Measurements from ENCODE around the gene NFATC2. TPM values are rescaled to one million over a fixed set of nuclear protein-coding genes. Genes with fewer than 3 reads are reported as not detected.

Gene NFATC2
- total and polyA plus RNA-seq, 2 experiments from 2014 or later, result 4.9 to 8.3 TPM

- WGBS (ENCODE audit: low lambda C conversion rate, missing lambda C conversion rate), result 68% methylated on average over 3 of the region's 3 CpGs
- Histone ChIP-seq H3K9me2 (replicated peaks; ENCODE audit: insufficient read depth) (no peaks in the 10 kb centered on the region), H3K36me3 (replicated peaks; ENCODE audit: insufficient read depth, low read depth) (no peaks in the 10 kb centered on the region)
Measured at GRCh38 chr20:51365670-51366069, 176.8 kb downstream of the NFATC2 start.

GRCh38 chr20:51363813-51364212 is 178.7 kb downstream of the NFATC2 start:
- no peaks in the 10 kb centered on the region for H3K4me1 ChIP-seq (ENCODE audit: insufficient read depth)
- peaks cover 3% of the 10 kb centered on the region for H3K9me3 ChIP-seq (ENCODE audit: low read depth)
- TF ChIP-seq EZH2phosphoT487 (IDR thresholded peaks at IDR 0.05; ENCODE audit: low read depth, severe bottlenecking, unreplicated experiment) (no peak), CTCF (IDR thresholded peaks at IDR 0.05; ENCODE audit: poor library complexity) (no peak), EZH2 (IDR thresholded peaks at IDR 0.05; ENCODE audit: borderline replicate concordance) (no peak)
- no peak overlapping the region for H2AFZ ChIP-seq
- H3K27me3 ChIP-seq, result no peaks in the 10 kb centered on the region
- no peak overlapping the region for H3K27ac ChIP-seq
- no peak for DNase-seq (ENCODE audit: low spot score)
- H3K4me3 ChIP-seq, result no peak overlapping the region
- no peak overlapping the region for H3K4me2 ChIP-seq
- no peaks in the 10 kb centered on the region for H3K9me2 ChIP-seq (replicated peaks; ENCODE audit: insufficient read depth)
- no peaks in the 10 kb centered on the region for H3K36me3 ChIP-seq (replicated peaks; ENCODE audit: insufficient read depth, low read depth)
- no peaks in the 10 kb centered on the region for H4K20me1 ChIP-seq (ENCODE audit: insufficient read depth, poor library complexity, severe bottlenecking)
- no peaks in the 10 kb centered on the region for H3K79me2 ChIP-seq

More at GRCh38 chr20:51365670-51366069, 176.8 kb downstream of the NFATC2 start:
- Histone ChIP-seq H3K4me3 (no peak overlapping the region), H3K4me2 (no peak overlapping the region), H3K79me2 (no peaks in the 10 kb centered on the region), H3K9me3 (ENCODE audit: low read depth) (peaks cover 3% of the 10 kb centered on the region), H3K27ac (peak overlapping the region; percentile 89), H4K20me1 (ENCODE audit: insufficient read depth, poor library complexity, severe bottlenecking) (no peaks in the 10 kb centered on the region), H2AFZ (no peak overlapping the region), H3K4me1 (ENCODE audit: insufficient read depth) (no peaks in the 10 kb centered on the region), H3K27me3 (no peaks in the 10 kb centered on the region)
- TF ChIP-seq CTCF (IDR thresholded peaks at IDR 0.05; ENCODE audit: poor library complexity) (no peak), EZH2 (IDR thresholded peaks at IDR 0.05; ENCODE audit: borderline replicate concordance) (no peak), EZH2phosphoT487 (IDR thresholded peaks at IDR 0.05; ENCODE audit: low read depth, severe bottlenecking, unreplicated experiment) (no peak)
- no peak for DNase-seq (ENCODE audit: low spot score)

GRCh38 chr20:51363378-51363777 is 179.1 kb downstream of the NFATC2 start:
- Histone ChIP-seq H3K27ac (no peak overlapping the region), H3K9me3 (ENCODE audit: low read depth) (peaks cover 3% of the 10 kb centered on the region), H3K9me2 (replicated peaks; ENCODE audit: insufficient read depth) (no peaks in the 10 kb centered on the region), H3K36me3 (replicated peaks; ENCODE audit: insufficient read depth, low read depth) (no peaks in the 10 kb centered on the region), H3K4me1 (ENCODE audit: insufficient read depth) (no peaks in the 10 kb centered on the region), H3K4me3 (no peak overlapping the region), H4K20me1 (ENCODE audit: insufficient read depth, poor library complexity, severe bottlenecking) (no peaks in the 10 kb centered on the region), H3K27me3 (no peaks in the 10 kb centered on the region), H3K4me2 (no peak overlapping the region), H3K79me2 (no peaks in the 10 kb centered on the region), H2AFZ (no peak overlapping the region)
- no peak for DNase-seq (ENCODE audit: low spot score)
- TF ChIP-seq EZH2phosphoT487 (IDR thresholded peaks at IDR 0.05; ENCODE audit: low read depth, severe bottlenecking, unreplicated experiment) (no peak), CTCF (IDR thresholded peaks at IDR 0.05; ENCODE audit: poor library complexity) (no peak), EZH2 (IDR thresholded peaks at IDR 0.05; ENCODE audit: borderline replicate concordance) (no peak)
- WGBS (ENCODE audit: low lambda C conversion rate, missing lambda C conversion rate), result 53% methylated on average over 2 of the region's 2 CpGs

GRCh38 chr20:51362254-51362653 is 180.3 kb downstream of the NFATC2 start:
- H3K27ac ChIP-seq, result no peak overlapping the region
- H4K20me1 ChIP-seq (ENCODE audit: insufficient read depth, poor library complexity, severe bottlenecking), result no peaks in the 10 kb centered on the region
- no peak overlapping the region for H2AFZ ChIP-seq
- no peak for TF ChIP-seq EZH2 (IDR thresholded peaks at IDR 0.05; ENCODE audit: borderline replicate concordance)
- TF ChIP-seq CTCF (IDR thresholded peaks at IDR 0.05; ENCODE audit: poor library complexity), result no peak
- TF ChIP-seq EZH2phosphoT487 (IDR thresholded peaks at IDR 0.05; ENCODE audit: low read depth, severe bottlenecking, unreplicated experiment), result no peak
- H3K9me2 ChIP-seq (replicated peaks; ENCODE audit: insufficient read depth), result no peaks in the 10 kb centered on the region
- no peak overlapping the region for H3K4me3 ChIP-seq
- no peak for DNase-seq (ENCODE audit: low spot score)
- peaks cover 3% of the 10 kb centered on the region for H3K9me3 ChIP-seq (ENCODE audit: low read depth)
- 86% methylated on average over 3 of the region's 3 CpGs for WGBS (ENCODE audit: low lambda C conversion rate, missing lambda C conversion rate)
- no peak overlapping the region for H3K4me2 ChIP-seq
- no peaks in the 10 kb centered on the region for H3K27me3 ChIP-seq
- no peaks in the 10 kb centered on the region for H3K4me1 ChIP-seq (ENCODE audit: insufficient read depth)
- H3K36me3 ChIP-seq (replicated peaks; ENCODE audit: insufficient read depth, low read depth), result no peaks in the 10 kb centered on the region
- H3K79me2 ChIP-seq, result no peaks in the 10 kb centered on the region
